Chondrocyte (in vitro differentiated cells): ENCODE data around the gene SMIM24. TPM values are rescaled to one million over a fixed set of nuclear protein-coding genes. Genes with fewer than 3 reads are reported as not detected.

Source experiments
- DNase-seq: peaks from one replicate; pipeline ENCODE4 v3.0.0; 2021; ENCODE audit warnings: mixed read lengths, low spot score
- H3K27ac Mint-ChIP-seq: one replicate; pipeline ENCODE4 v1.8.0; 2021; ENCODE audit warnings: mild to moderate bottlenecking, moderate library complexity, mixed read lengths; ENCODE audit not compliant: unreplicated experiment
- H3K27me3 Mint-ChIP-seq: 2 replicates; pipeline ENCODE4 v1.8.0; 2021; ENCODE audit warnings: low read depth, mixed read lengths
- H3K36me3 Mint-ChIP-seq: 2 replicates; pipeline ENCODE4 v1.8.0; 2021; ENCODE audit warnings: low read depth, mixed read lengths
- H3K4me1 Mint-ChIP-seq: 2 replicates; pipeline ENCODE4 v1.8.0; 2021; ENCODE audit warnings: low read depth, mild to moderate bottlenecking, mixed read lengths
- H3K4me3 Mint-ChIP-seq: one replicate; pipeline ENCODE4 v1.8.0; 2021; ENCODE audit warnings: mild to moderate bottlenecking, moderate library complexity, mixed read lengths; ENCODE audit not compliant: unreplicated experiment
- H3K9me3 Mint-ChIP-seq: 2 replicates; pipeline ENCODE4 v1.8.0; 2021; ENCODE audit warnings: low read depth, mixed read lengths
- CTCF ChIP-seq: fragments of 200-600 bp; sonication (generic); IDR thresholded peaks from 2 replicates; pipeline ENCODE4 v1.5.0; 2021; ENCODE audit warnings: antibody characterized with exemption, mild to moderate bottlenecking, moderate library complexity
- total RNA-seq: library from RNA; stranded (reverse); gene quantifications from 3 replicates; pipeline ENCODE4 v1.2.1, GENCODE V29; 2021

Gene SMIM24
- total RNA-seq, 1 donor from 2014 or later: not detected

GRCh38 chr19:3518255-3518654 lies 37.9 kb upstream of the SMIM24 start:
- H3K27me3 Mint-ChIP-seq: no peaks in the 10 kb centered on the region
- H3K4me3 Mint-ChIP-seq: no peak overlapping the region
- H3K36me3 Mint-ChIP-seq: no peaks in the 10 kb centered on the region
- no peaks in the 10 kb centered on the region for H3K9me3 Mint-ChIP-seq
- peaks cover 17% of the 10 kb centered on the region for H3K4me1 Mint-ChIP-seq
- no peak for TF ChIP-seq CTCF
- no peak overlapping the region for H3K27ac Mint-ChIP-seq
- DNase-seq: no peak

- H3K27me3 Mint-ChIP-seq: no peaks in the 10 kb centered on the region
- H3K9me3 Mint-ChIP-seq: no peaks in the 10 kb centered on the region
- H3K4me3 Mint-ChIP-seq: no peak overlapping the region
These were observed 37.3 kb upstream of the SMIM24 start for GRCh38 chr19:3517638-3518037.

GRCh38 chr19:3516675-3517207 lies 36.4 kb upstream of the SMIM24 start:
- no peak for DNase-seq
- no peak for TF ChIP-seq CTCF
- Mint-ChIP-seq H3K4me3 (no peak overlapping the region), H3K27me3 (no peaks in the 10 kb centered on the region), H3K9me3 (no peaks in the 10 kb centered on the region), H3K27ac (no peak overlapping the region), H3K4me1 (peaks cover 19% of the 10 kb centered on the region), H3K36me3 (no peaks in the 10 kb centered on the region)

More at GRCh38 chr19:3517638-3518037, 37.3 kb upstream of the SMIM24 start:
- no peak for DNase-seq
- Mint-ChIP-seq H3K36me3 (no peaks in the 10 kb centered on the region), H3K4me1 (peaks cover 17% of the 10 kb centered on the region), H3K27ac (no peak overlapping the region)
- no peak for TF ChIP-seq CTCF

- TF ChIP-seq CTCF: no peak
- H3K27ac Mint-ChIP-seq: no peak overlapping the region
- no peak overlapping the region for H3K4me3 Mint-ChIP-seq
- H3K4me1 Mint-ChIP-seq: peaks cover 16% of the 10 kb centered on the region
- H3K9me3 Mint-ChIP-seq: no peaks in the 10 kb centered on the region
- no peaks in the 10 kb centered on the region for H3K36me3 Mint-ChIP-seq
- DNase-seq: no peak
- H3K27me3 Mint-ChIP-seq: no peaks in the 10 kb centered on the region
These were observed 35.6 kb upstream of the SMIM24 start for GRCh38 chr19:3515891-3516422.

- TF ChIP-seq CTCF: no peak
- Mint-ChIP-seq H3K27ac (no peak overlapping the region), H3K36me3 (no peaks in the 10 kb centered on the region), H3K9me3 (no peaks in the 10 kb centered on the region), H3K4me3 (no peak overlapping the region), H3K27me3 (no peaks in the 10 kb centered on the region), H3K4me1 (peaks cover 17% of the 10 kb centered on the region)
- DNase-seq: no peak
These were observed 34.6 kb upstream of the SMIM24 start for GRCh38 chr19:3514930-3515329.
